Measurements from ENCODE around the gene MMEL1. TPM values are rescaled to one million over a fixed set of nuclear protein-coding genes. Genes with fewer than 3 reads are reported as not detected.

Gene MMEL1
- total and polyA plus RNA-seq, 2 donors (not counting 1 experiment from before 2014, with no cell fraction given), result not detected

- no peak overlapping the region for H3K27ac Mint-ChIP-seq
- WGBS (ENCODE audit: insufficient coverage), result 82% methylated on average over 2 of the region's 3 CpGs
- ATAC-seq (ENCODE audit: low read depth), result no peak
- no peak overlapping the region for H3K4me3 ChIP-seq (ENCODE audit: control extremely low read depth in 1 of 5, extremely low read depth in 1 of 5, insufficient read depth in 1 of 5, low read depth in 2 of 5, low read length in 4 of 5)
- DNase-seq, result no peak
- H3K27me3 Mint-ChIP-seq, result no peaks in the 10 kb centered on the region
- H3K4me1 Mint-ChIP-seq, result peaks cover 12% of the 10 kb centered on the region
- CTCF ChIA-PET, result interaction anchor here (1.0 to 1.1 kb wide), 2 partner anchors 53 to 85 kb away, joined by 4 read pairs; no protein-coding TSS in a partner anchor
- H3K9ac ChIP-seq (ENCODE audit: low read length), result no peak overlapping the region
- peaks cover 15% of the 10 kb centered on the region for H3K79me2 ChIP-seq (ENCODE audit: control insufficient read depth, insufficient read depth, low read length)
- no peaks in the 10 kb centered on the region for H3K36me3 ChIP-seq (replicated peaks in 1 of 2; ENCODE audit: control extremely low read depth in 1 of 2, control insufficient read depth in 1 of 2, extremely low read depth in 1 of 2, insufficient read depth in 2 of 2, low read length in 1 of 2)
- H3K4me3 Mint-ChIP-seq, result peak overlapping the region; percentile 13
- H3K4me1 ChIP-seq (ENCODE audit: control insufficient read depth in 2 of 2, insufficient read depth in 2 of 2, low read length in 2 of 2), result peaks cover 13 to 17% of the 10 kb centered on the region in 2 donors
- no peaks in the 10 kb centered on the region for H3K9me3 Mint-ChIP-seq (ENCODE audit: insufficient read depth)
- TF ChIP-seq EZH2 (IDR thresholded peaks at IDR 0.05; ENCODE audit: borderline replicate concordance, insufficient read depth, low read depth, low read length, poor library complexity, severe bottlenecking), result no peak
- TF ChIP-seq CTCF (IDR thresholded peaks at IDR 0.05), result no peak
- peaks cover 0 to 21% (median 10%) of the 10 kb centered on the region in 3 donors for H3K9me3 ChIP-seq (ENCODE audit: control extremely low read depth in 1 of 3, control insufficient read depth in 2 of 3, insufficient read depth in 1 of 3, low read length in 2 of 3)
- intact Hi-C loops (cut with micrococcal nuclease), result loop anchor here (10.0 kb wide), 2 partner anchors 446 to 984 kb away; partner anchors contain the start of genes FAAP20 and TPRG1L
- POLR2A ChIA-PET, result interaction anchor here (1.6 kb wide), 1 partner anchor 85 kb away, joined by 5 read pairs; the partner anchor contains the start of gene TNFRSF14
- H3K4me2 ChIP-seq (replicated peaks; ENCODE audit: low read depth, low read length, poor library complexity, severe bottlenecking), result no peak overlapping the region
- H4K20me1 ChIP-seq (ENCODE audit: control insufficient read depth, insufficient read depth, low read length, poor library complexity, severe bottlenecking), result peaks cover 13% of the 10 kb centered on the region
- no peak overlapping the region for H3K27ac ChIP-seq (ENCODE audit: low read length in 2 of 2)
- H2AFZ ChIP-seq (ENCODE audit: insufficient read depth, low read depth, low read length, poor library complexity, severe bottlenecking), result no peak overlapping the region
- peaks cover 0 to 3% (median 0%) of the 10 kb centered on the region in 4 experiments for H3K27me3 ChIP-seq (replicated peaks in 1 of 4; ENCODE audit: control extremely low read depth in 1 of 4, control insufficient read depth in 3 of 4, insufficient read depth in 4 of 4, low read length in 3 of 4)
Measured at GRCh38 chr1:2640626-2641025, 7.8 kb upstream of the MMEL1 start.

Data from B cell (primary cell).